Heart left ventricle (tissue), 13 donors: ENCODE data around the gene GGTA1.

Source experiments
- CTCF ChIP-seq, 12 donors: fragments of 200-600 bp; sonication (generic) in 4 of 12; IDR thresholded peaks; one replicate each; pipeline versions ENCODE4 v1.5.0 to v1.8.0; 2018 to 2022; ENCODE audit warnings: antibody characterized with exemption in 12 of 12, mild to moderate bottlenecking in 5 of 12
- POLR2A ChIP-seq, 2 donors: fragments of 450-650 bp; IDR thresholded peaks; one replicate each; pipeline ENCODE4 v1.6.1; 2017; ENCODE audit warnings: antibody characterized with exemption in 2 of 2, mild to moderate bottlenecking in 2 of 2, moderate library complexity in 2 of 2
- donor health status: ischemic (EF 13 %, LVEDD 7.1; RV severe dilation, severe dysfunction).
- donor health status: DM: no; HTN: yes; CAD: no.
- donor health status: DM: no; HTN: no; CAD: no.
- donor health status: ischemic (EF 25% LVEDD 6.9; RV normal size, moderate dysfunction).
- donor health status: ischemic (EF 25% LVEDD 5.7; RV mildly dilated, moderate dysfunction).
- donor health status: ischemic (EF 35%, LVEDD 5.7; RV mildly dilated, moderate dysfunction).
- donor health status: nonischemic (EF 11% LVEDD 7.7; RV severe dilation, severe dysfunction).
- donor health status: DM: yes; HTN: yes; CAD: no.
- donor health status: PGD.
- donor health status: ischemic (EF 29% LVEDD 5.4; RV normal size, mild dysfunction).
- donor health status: nonischemic (EF 23%, LVEDD 6.1; RV moderate dilation, normal function).

- TF ChIP-seq CTCF (IDR thresholded peaks at IDR 0.05) (no peak), POLR2A (IDR thresholded peaks at IDR 0.05) (no peak)
These were observed 29.0 kb upstream of the GGTA1 start for GRCh38 chr9:121528642-121529041.
